A549 (cell line): ENCODE data around the gene TP53TG5. TPM values are rescaled to one million over a fixed set of nuclear protein-coding genes. Genes with fewer than 3 reads are reported as not detected.

ENCODE experiments used
- ATAC-seq, 2 experiments: fragments of 200-7000 bp in 1 of 2; fragments of >200 bp in 1 of 2; cut with Nextera tagmentation in 1 of 2; cut with Tn5 transposase in 1 of 2; 3 replicates each; pipeline versions ENCODE4 v1.8.0 to v1.9.1; 2018 to 2020; ENCODE audit warnings: mild to moderate bottlenecking in 1 of 2, moderate library complexity in 1 of 2
- CTCF ChIA-PET: fragments of 300-600 bp; sonication (Branson Sonifier 250); formaldehyde crosslinking; extraction: SDS; loops from one replicate; lab custom pipeline; 2021; ENCODE audit warnings: antibody characterized with exemption, inconsistent platforms; lab: Yijun Ruan, JAX
- POLR2A ChIA-PET: fragments of 350-600 bp; formaldehyde crosslinking; extraction: SDS; loops from one replicate; lab custom pipeline; 2021; ENCODE audit warnings: antibody characterized with exemption, inconsistent platforms; lab: Yijun Ruan, JAX
- DNase-seq, 2 experiments: peaks; one replicate each; pipeline versions ENCODE4 v3.0.0 to v3.0.0-alpha.2; 2011 to 2016; ENCODE audit warnings: low read depth in 1 of 2, low spot score in 1 of 2
- FAIRE-seq: peaks from 2 replicates; lab custom pipeline; 2011; peaks lifted over from hg19 to GRCh38; lab: Jason Lieb, UNC
- H3K27ac ChIP-seq, 2 experiments: fragments of >200 bp; sonication (Bioruptor Twin); formaldehyde crosslinking; 3 replicates each; pipeline ENCODE4 v1.5.1; 2016 to 2017
- H3K4me1 ChIP-seq: fragments of >200 bp; sonication (Bioruptor Twin); formaldehyde crosslinking; 3 replicates; pipeline ENCODE4 v1.6.1; 2016
- H3K4me2 ChIP-seq: fragments of >200 bp; sonication (Bioruptor Twin); formaldehyde crosslinking; 3 replicates; pipeline ENCODE4 v1.6.1; 2016
- H3K4me3 ChIP-seq: fragments of >200 bp; sonication (Bioruptor Twin); formaldehyde crosslinking; 3 replicates; pipeline ENCODE4 v1.5.1; 2016
- H3K9me3 ChIP-seq: fragments of >200 bp; sonication (Bioruptor Twin); formaldehyde crosslinking; 3 replicates; pipeline ENCODE4 v1.6.1; 2016
- BCL3 ChIP-seq: fragments of >200 bp; sonication (Bioruptor Twin); formaldehyde crosslinking; IDR thresholded peaks from 3 replicates; pipeline ENCODE4 v1.6.1; 2016
- CEBPB ChIP-seq, 2 experiments: fragments of >200 bp in 1 of 2; sonication (Bioruptor Twin) in 1 of 2; formaldehyde crosslinking in 1 of 2; IDR thresholded peaks; 2 replicates each; pipeline ENCODE4 v1.6.1; 2012 to 2016
- CTCF ChIP-seq: fragments of >200 bp; sonication (Bioruptor Twin); formaldehyde crosslinking; IDR thresholded peaks from 3 replicates; pipeline ENCODE4 v1.5.1; 2016
- E2F6 ChIP-seq: IDR thresholded peaks from 2 replicates; pipeline ENCODE4 v1.6.1; 2012; ENCODE audit warnings: low read depth, borderline replicate concordance
- EHF ChIP-seq: fragments of 250-450 bp; sonication (Bioruptor Pico); IDR thresholded peaks from 2 replicates; pipeline ENCODE4 v1.5.0; 2020; ENCODE audit warnings: mild to moderate bottlenecking
- EP300 ChIP-seq, 2 experiments: fragments of >200 bp; sonication (Bioruptor Twin); formaldehyde crosslinking; IDR thresholded peaks; 2 replicates in 1 of 2; 3 replicates in 1 of 2; pipeline ENCODE4 v1.6.1; 2016 to 2017
- ESRRA ChIP-seq: fragments of 150-350 bp; IDR thresholded peaks from 2 replicates; pipeline ENCODE4 v1.6.1; 2014; ENCODE audit warnings: mild to moderate bottlenecking, low read length, borderline replicate concordance
- HDAC2 ChIP-seq: fragments of 200-600 bp; sonication (generic); IDR thresholded peaks from 2 replicates; pipeline ENCODE4 v1.6.1; 2016
- HEYL ChIP-seq: fragments of 250-450 bp; sonication (Bioruptor Pico); IDR thresholded peaks from 2 replicates; pipeline ENCODE4 v1.8.0; 2021; ENCODE audit warnings: mild to moderate bottlenecking, moderate library complexity
- HOXA7 ChIP-seq: fragments of 250-450 bp; sonication (Bioruptor Pico); IDR thresholded peaks from 2 replicates; pipeline ENCODE4 v1.5.0; 2020; ENCODE audit warnings: mild to moderate bottlenecking, moderate library complexity
- HOXB5 ChIP-seq: fragments of 250-450 bp; sonication (Bioruptor Pico); IDR thresholded peaks from 2 replicates; pipeline ENCODE4 v1.5.0; 2020; ENCODE audit warnings: mild to moderate bottlenecking, moderate library complexity
- JUN ChIP-seq, 2 experiments: fragments of >200 bp; sonication (Bioruptor Twin); formaldehyde crosslinking; IDR thresholded peaks; 2 replicates in 1 of 2; 3 replicates in 1 of 2; pipeline ENCODE4 v1.6.1; 2016 to 2017
- KDM1A ChIP-seq: fragments of 200-600 bp; sonication (generic); IDR thresholded peaks from 2 replicates; pipeline ENCODE4 v1.6.1; 2016; ENCODE audit warnings: low read depth, mild to moderate bottlenecking
- KDM5A ChIP-seq: fragments of 200-600 bp; sonication (generic); IDR thresholded peaks from 2 replicates; pipeline ENCODE4 v1.6.1; 2016; ENCODE audit warnings: antibody characterized with exemption, mild to moderate bottlenecking
- MAX ChIP-seq: IDR thresholded peaks from 2 replicates; pipeline ENCODE4 v1.6.1; 2012
- PBX3 ChIP-seq: IDR thresholded peaks from 2 replicates; pipeline ENCODE4 v1.6.1; 2012
- PHF8 ChIP-seq: fragments of 200-600 bp; sonication (generic); IDR thresholded peaks from 2 replicates; pipeline ENCODE4 v1.6.1; 2016; ENCODE audit warnings: low read depth, mild to moderate bottlenecking, antibody characterized with exemption, moderate library complexity, borderline replicate concordance
- POLR2A ChIP-seq: IDR thresholded peaks from 2 replicates; pipeline ENCODE4 v1.6.1; 2012; ENCODE audit warnings: mild to moderate bottlenecking, low read length
- POLR2AphosphoS2 ChIP-seq: conservative IDR thresholded peaks from 2 replicates; pipeline ENCODE4 v1.6.1; 2012; ENCODE audit warnings: low read length, improper control_type of control experiment, inconsistent platforms
- RARB ChIP-seq: fragments of 250-450 bp; sonication (Bioruptor Pico); IDR thresholded peaks from 2 replicates; pipeline ENCODE4 v1.8.0; 2021; ENCODE audit warnings: mild to moderate bottlenecking, moderate library complexity
- REST ChIP-seq: fragments of 200-600 bp; sonication (generic); IDR thresholded peaks from 2 replicates; pipeline ENCODE4 v1.6.1; 2016; ENCODE audit warnings: antibody characterized with exemption, mild to moderate bottlenecking, moderate library complexity
- RFX5 ChIP-seq: fragments of 450-650 bp; IDR thresholded peaks from 2 replicates; pipeline ENCODE4 v1.7.1; 2014; ENCODE audit warnings: antibody characterized with exemption, mild to moderate bottlenecking, moderate library complexity
- TFCP2L1 ChIP-seq: fragments of 250-450 bp; sonication (Bioruptor Pico); IDR thresholded peaks from 2 replicates; pipeline ENCODE4 v1.5.0; 2021; ENCODE audit warnings: mild to moderate bottlenecking
- TP53 ChIP-seq: fragments of 250-450 bp; sonication (Bioruptor Pico); IDR thresholded peaks from 2 replicates; pipeline ENCODE4 v1.5.0; 2021; ENCODE audit warnings: mild to moderate bottlenecking, moderate library complexity
- ZSCAN20 ChIP-seq: fragments of 250-450 bp; sonication (Bioruptor Pico); IDR thresholded peaks from 2 replicates; pipeline ENCODE4 v1.8.0; 2022; ENCODE audit warnings: mild to moderate bottlenecking, moderate library complexity
- WGBS: methylation state at CpG from one replicate; pipeline ENCODE4 v1.1.6; 2017; ENCODE audit errors: missing lambda C conversion rate; 5-methylcytosine and 5-hydroxymethylcytosine counted together
- polyA plus RNA-seq, 4 experiments: library from polyadenylated mRNA; depleted of rRNA in 3 of 4; stranded (reverse); fragments of >200 nt; fragmentation: RNase III in 1 of 4; extraction: RNeasy Plus Mini Kit Qiagen cat#74134 plus additional on column Dnase treatment in 1 of 4; gene quantifications; 2 replicates in 3 of 4; 3 replicates in 1 of 4; pipeline ENCODE4 v1.2.3, GENCODE V29; 2011 to 2017

The TP53TG5 gene
- polyA plus RNA-seq, 2 of the 4 experiments (the other 2 are of a cell fraction), result not detected

- DNase-seq (peak; percentile 81 to 84), ATAC-seq (peak; percentile 84 to 93), FAIRE-seq (no peak)
- peaks cover 39% of the 10 kb centered on the region for H3K4me1 ChIP-seq
- H3K27ac ChIP-seq, result peak within 1 kb of the TSS; percentile 91
- WGBS, result 2% methylated on average over 40 of the region's 52 CpGs
- TF ChIP-seq CTCF, result no peak
- TF ChIP-seq BCL3, result peak; percentile 81
- TF ChIP-seq POLR2AphosphoS2, result no peak
- TF ChIP-seq RARB (CRISPR knock-in tag), result no peak
- TF ChIP-seq PBX3, result no peak
- no peak for TF ChIP-seq KDM1A
- TF ChIP-seq ZSCAN20 (CRISPR knock-in tag), result no peak
- TF ChIP-seq MAX, result peak; percentile 84
- peak; percentile 52; the same call in 1 of the 2 replicates for TF ChIP-seq E2F6
- TF ChIP-seq HEYL (CRISPR knock-in tag), result no peak
- TF ChIP-seq HOXB5 (CRISPR knock-in tag), result 0 out of 2 replicates have a peak, but pooled peaks have one; percentile 40
- peak; percentile 51; the same call in 1 of the 2 replicates for TF ChIP-seq RFX5
- peak; percentile 98 for TF ChIP-seq PHF8
- 0 out of 2 replicates have a peak, but pooled peaks have one; percentile 38 for TF ChIP-seq EHF (CRISPR knock-in tag)
- TF ChIP-seq POLR2A, result peak; percentile 93
- TF ChIP-seq HDAC2, result 0 out of 2 replicates have a peak, but pooled peaks have one; percentile 62
- peak; percentile 95 for TF ChIP-seq KDM5A
- no peak for TF ChIP-seq ESRRA
- no peak for TF ChIP-seq HOXA7 (CRISPR knock-in tag)
- peak; percentile 66 to 89; a peak in 4 of 5 replicates for TF ChIP-seq JUN (IDR thresholded peaks at IDR 0.05)
- no peak; the same call in 1 of the 2 replicates for TF ChIP-seq REST
- peak; percentile 76; the same call in 1 of the 2 replicates for TF ChIP-seq TP53 (CRISPR knock-in tag)
- no peak for TF ChIP-seq EP300 (IDR thresholded peaks at IDR 0.05)
- TF ChIP-seq CEBPB (IDR thresholded peaks at IDR 0.05), result no peak
- 0 out of 2 replicates have a peak, but pooled peaks have one; percentile 42 for TF ChIP-seq TFCP2L1 (CRISPR knock-in tag)
- ChIA-PET POLR2A (interaction anchor here (0.7 to 2.3 kb wide), 13 partner anchors 9 to 74 kb away, joined by 3 to 15 read pairs (median 3); partner anchors contain the start of gene SYS1), CTCF (interaction anchor here (0.9 to 7.9 kb wide), 5 partner anchors 12 to 355 kb away, joined by 3 to 70 read pairs (median 3); no protein-coding TSS in a partner anchor)
- H3K9me3 ChIP-seq, result no peaks in the 10 kb centered on the region
- H3K4me2 ChIP-seq, result peak within 1 kb of the TSS; percentile 82
- peak within 1 kb of the TSS; percentile 92 for H3K4me3 ChIP-seq
These were observed 37.9 kb upstream of the TP53TG5 start, which contains the start of gene PIGT for GRCh38 chr20:45415822-45416637. TSS of gene PIGT (plus strand) at chr20:45416141. CDS start at chr20:45416157, 16 bp downstream.
